ENCODE measurements around the gene PTK6. TPM values are rescaled to one million over a fixed set of nuclear protein-coding genes. Genes with fewer than 3 reads are reported as not detected.
"Not testable (repeated sequence)": the region's sequence is repeated elsewhere in the genome, so short reads cannot be mapped to it uniquely, and the experiment has no call there.

PTK6 gene
- total and polyA plus RNA-seq, 2 donors: 0.19 to 2.7 TPM

- not testable (repeated sequence) for H3K36me3 ChIP-seq (ENCODE audit: control insufficient read depth in 2 of 2, insufficient read depth in 2 of 2, low read length in 1 of 2); H3K4me3 ChIP-seq (ENCODE audit: low read length in 2 of 2); DNase-seq (ENCODE audit: low read depth in 6 of 9, low spot score in 9 of 9); H3K9me3 ChIP-seq (ENCODE audit: control insufficient read depth in 2 of 2, insufficient read depth in 1 of 2, low read length in 1 of 2); H3K27ac ChIP-seq (ENCODE audit: low read depth in 1 of 2, low read length in 1 of 2)
- 72% methylated on average over 7 of the region's 11 CpGs for WGBS
- peaks cover 5 to 57% of the 10 kb centered on the region in 2 donors for H3K27me3 ChIP-seq (ENCODE audit: control insufficient read depth in 2 of 2, insufficient read depth in 1 of 2, low read length in 1 of 2)
- H3K4me1 ChIP-seq (ENCODE audit: control insufficient read depth in 2 of 2, insufficient read depth in 2 of 2, low read length in 2 of 2): peaks cover 24 to 28% of the 10 kb centered on the region in 2 donors
Observed at GRCh38 chr20:63571087-63571478, 33.9 kb upstream of the PTK6 start.

GRCh38 chr20:63570281-63571086, 33.3 kb upstream of the PTK6 start:
- H3K4me3 ChIP-seq (ENCODE audit: low read length in 2 of 2): no peak overlapping the region
- 98% methylated on average over 28 of the region's 28 CpGs for WGBS
- DNase-seq (ENCODE audit: low read depth in 6 of 9, low spot score in 9 of 9): no peak
- H3K9me3 ChIP-seq (ENCODE audit: control insufficient read depth in 2 of 2, insufficient read depth in 1 of 2, low read length in 1 of 2): peaks cover 0 to 9% of the 10 kb centered on the region in 2 donors
- peaks cover 0 to 12% of the 10 kb centered on the region in 2 donors for H3K36me3 ChIP-seq (ENCODE audit: control insufficient read depth in 2 of 2, insufficient read depth in 2 of 2, low read length in 1 of 2)
- H3K27me3 ChIP-seq (ENCODE audit: control insufficient read depth in 2 of 2, insufficient read depth in 1 of 2, low read length in 1 of 2): peaks cover 5 to 53% of the 10 kb centered on the region in 2 donors
- H3K27ac ChIP-seq (ENCODE audit: low read depth in 1 of 2, low read length in 1 of 2): no peak overlapping the region
- H3K4me1 ChIP-seq (ENCODE audit: control insufficient read depth in 2 of 2, insufficient read depth in 2 of 2, low read length in 2 of 2): peaks cover 24 to 28% of the 10 kb centered on the region in 2 donors

GRCh38 chr20:63568986-63569949, 32.1 kb upstream of the PTK6 start:
- H3K27me3 ChIP-seq (ENCODE audit: control insufficient read depth in 2 of 2, insufficient read depth in 1 of 2, low read length in 1 of 2): peaks cover 5 to 41% of the 10 kb centered on the region in 2 donors
- H3K27ac ChIP-seq (ENCODE audit: low read depth in 1 of 2, low read length in 1 of 2): no peak overlapping the region
- no peak for DNase-seq (ENCODE audit: low read depth in 6 of 9, low spot score in 9 of 9)
- 93% methylated on average over 46 of the region's 46 CpGs for WGBS
- H3K36me3 ChIP-seq (ENCODE audit: control insufficient read depth in 2 of 2, insufficient read depth in 2 of 2, low read length in 1 of 2): peaks cover 0 to 16% of the 10 kb centered on the region in 2 donors
- H3K9me3 ChIP-seq (ENCODE audit: control insufficient read depth in 2 of 2, insufficient read depth in 1 of 2, low read length in 1 of 2): peaks cover 0 to 9% of the 10 kb centered on the region in 2 donors
- H3K4me3 ChIP-seq (ENCODE audit: low read length in 2 of 2): no peak overlapping the region
- peaks cover 20 to 24% of the 10 kb centered on the region in 2 donors for H3K4me1 ChIP-seq (ENCODE audit: control insufficient read depth in 2 of 2, insufficient read depth in 2 of 2, low read length in 2 of 2)

GRCh38 chr20:63568170-63568981, 31.2 kb upstream of the PTK6 start:
- H3K9me3 ChIP-seq (ENCODE audit: control insufficient read depth in 2 of 2, insufficient read depth in 1 of 2, low read length in 1 of 2): peaks cover 0 to 9% of the 10 kb centered on the region in 2 donors
- H3K27me3 ChIP-seq (ENCODE audit: control insufficient read depth in 2 of 2, insufficient read depth in 1 of 2, low read length in 1 of 2): peaks cover 5 to 36% of the 10 kb centered on the region in 2 donors
- no peak overlapping the region for H3K27ac ChIP-seq (ENCODE audit: low read depth in 1 of 2, low read length in 1 of 2)
- H3K36me3 ChIP-seq (ENCODE audit: control insufficient read depth in 2 of 2, insufficient read depth in 2 of 2, low read length in 1 of 2): peaks cover 0 to 16% of the 10 kb centered on the region in 2 donors
- 38% methylated on average over 43 of the region's 43 CpGs for WGBS
- peaks cover 17 to 19% of the 10 kb centered on the region in 2 donors for H3K4me1 ChIP-seq (ENCODE audit: control insufficient read depth in 2 of 2, insufficient read depth in 2 of 2, low read length in 2 of 2)
- DNase-seq (ENCODE audit: low read depth in 6 of 9, low spot score in 9 of 9): no peak
- H3K4me3 ChIP-seq (ENCODE audit: low read length in 2 of 2): no peak overlapping the region

- Histone ChIP-seq H3K36me3 (ENCODE audit: control insufficient read depth in 2 of 2, insufficient read depth in 2 of 2, low read length in 1 of 2) (peaks cover 0 to 21% of the 10 kb centered on the region in 2 donors), H3K4me3 (ENCODE audit: low read length in 2 of 2) (no peak overlapping the region), H3K27me3 (ENCODE audit: control insufficient read depth in 2 of 2, insufficient read depth in 1 of 2, low read length in 1 of 2) (peaks cover 5 to 31% of the 10 kb centered on the region in 2 donors), H3K9me3 (ENCODE audit: control insufficient read depth in 2 of 2, insufficient read depth in 1 of 2, low read length in 1 of 2) (peaks cover 0 to 7% of the 10 kb centered on the region in 2 donors), H3K27ac (ENCODE audit: low read depth in 1 of 2, low read length in 1 of 2) (no peak overlapping the region), H3K4me1 (ENCODE audit: control insufficient read depth in 2 of 2, insufficient read depth in 2 of 2, low read length in 2 of 2) (peaks cover 15% of the 10 kb centered on the region in 2 donors)
- 36% methylated on average over 37 of the region's 37 CpGs for WGBS
- peak in 2 of 9 donors; percentile 18 to 45 for DNase-seq (ENCODE audit: low read depth in 6 of 9, low spot score in 9 of 9)
Observed at GRCh38 chr20:63567386-63568169, 30.4 kb upstream of the PTK6 start.

GRCh38 chr20:63567136-63567385, 29.9 kb upstream of the PTK6 start:
- WGBS: 91% methylated on average over 22 of the region's 22 CpGs
- no peak for DNase-seq (ENCODE audit: low read depth in 6 of 9, low spot score in 9 of 9)
- Histone ChIP-seq H3K4me3 (ENCODE audit: low read length in 2 of 2) (no peak overlapping the region), H3K4me1 (ENCODE audit: control insufficient read depth in 2 of 2, insufficient read depth in 2 of 2, low read length in 2 of 2) (peaks cover 15% of the 10 kb centered on the region in 2 donors), H3K9me3 (ENCODE audit: control insufficient read depth in 2 of 2, insufficient read depth in 1 of 2, low read length in 1 of 2) (peaks cover 0 to 7% of the 10 kb centered on the region in 2 donors), H3K27ac (ENCODE audit: low read depth in 1 of 2, low read length in 1 of 2) (no peak overlapping the region), H3K27me3 (ENCODE audit: control insufficient read depth in 2 of 2, insufficient read depth in 1 of 2, low read length in 1 of 2) (peaks cover 4 to 31% of the 10 kb centered on the region in 2 donors), H3K36me3 (ENCODE audit: control insufficient read depth in 2 of 2, insufficient read depth in 2 of 2, low read length in 1 of 2) (peaks cover 0 to 18% of the 10 kb centered on the region in 2 donors)

- WGBS: 92% methylated on average over 46 of the region's 46 CpGs
- Histone ChIP-seq H3K9me3 (ENCODE audit: control insufficient read depth in 2 of 2, insufficient read depth in 1 of 2, low read length in 1 of 2) (peaks cover 0 to 7% of the 10 kb centered on the region in 2 donors), H3K4me3 (ENCODE audit: low read length in 2 of 2) (no peak overlapping the region), H3K36me3 (ENCODE audit: control insufficient read depth in 2 of 2, insufficient read depth in 2 of 2, low read length in 1 of 2) (peaks cover 0 to 17% of the 10 kb centered on the region in 2 donors), H3K4me1 (ENCODE audit: control insufficient read depth in 2 of 2, insufficient read depth in 2 of 2, low read length in 2 of 2) (peaks cover 15% of the 10 kb centered on the region in 2 donors), H3K27me3 (ENCODE audit: control insufficient read depth in 2 of 2, insufficient read depth in 1 of 2, low read length in 1 of 2) (peaks cover 2 to 28% of the 10 kb centered on the region in 2 donors), H3K27ac (ENCODE audit: low read depth in 1 of 2, low read length in 1 of 2) (no peak overlapping the region)
- no peak for DNase-seq (ENCODE audit: low read depth in 6 of 9, low spot score in 9 of 9)
Observed at GRCh38 chr20:63566395-63567135, 29.4 kb upstream of the PTK6 start.
